ENCODE results near the gene TNPO3.

Gene TNPO3

DNA sequence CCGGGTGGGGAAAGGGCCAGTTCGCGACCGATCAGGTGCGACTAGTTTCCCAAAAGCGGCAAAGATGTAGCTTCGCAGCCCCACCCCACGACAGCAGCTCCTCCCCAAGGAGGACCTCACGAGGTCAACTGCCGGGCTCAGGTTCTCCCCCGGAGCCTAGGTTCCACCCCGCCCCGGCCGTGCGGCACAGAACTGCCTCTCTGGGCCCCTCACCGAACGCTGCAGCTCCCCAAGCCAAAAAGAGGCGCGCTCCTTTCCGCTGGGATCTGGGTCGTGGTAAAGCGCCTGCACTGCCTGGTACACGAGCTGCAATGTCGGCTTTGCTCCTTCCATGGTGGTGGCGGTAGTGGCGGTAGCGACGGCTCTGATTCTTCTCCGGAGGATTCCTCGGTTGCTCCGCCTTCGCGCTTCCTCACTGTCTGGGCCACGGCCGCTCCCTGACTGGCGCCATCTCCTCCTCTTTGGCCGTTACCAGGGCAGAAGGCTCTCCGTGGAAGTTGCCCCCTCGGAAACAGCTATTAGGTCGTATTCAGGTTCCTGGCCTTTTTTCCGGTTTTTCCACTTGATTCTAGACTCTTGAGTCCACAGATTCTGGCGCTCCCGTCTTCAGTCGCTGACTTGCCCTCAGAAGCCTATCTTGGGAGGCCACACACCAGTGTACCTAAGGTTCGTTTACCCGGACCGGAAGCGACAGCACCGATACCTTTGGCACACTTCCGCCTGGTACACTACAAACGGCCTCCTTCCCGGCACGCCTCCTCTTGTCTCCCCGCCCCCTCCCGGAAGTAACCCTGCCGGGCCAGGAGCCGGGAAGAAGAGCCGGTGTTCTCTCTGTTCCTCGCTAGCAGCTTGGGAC, at the start of gene TNPO3:
TSS of gene TNPO3 (minus strand) at position 674 of the 856 bp plus-strand sequence. CDS start at position 333, 341 bp downstream.
- peak; percentile 88 to 89 for DNase-seq

DNA sequence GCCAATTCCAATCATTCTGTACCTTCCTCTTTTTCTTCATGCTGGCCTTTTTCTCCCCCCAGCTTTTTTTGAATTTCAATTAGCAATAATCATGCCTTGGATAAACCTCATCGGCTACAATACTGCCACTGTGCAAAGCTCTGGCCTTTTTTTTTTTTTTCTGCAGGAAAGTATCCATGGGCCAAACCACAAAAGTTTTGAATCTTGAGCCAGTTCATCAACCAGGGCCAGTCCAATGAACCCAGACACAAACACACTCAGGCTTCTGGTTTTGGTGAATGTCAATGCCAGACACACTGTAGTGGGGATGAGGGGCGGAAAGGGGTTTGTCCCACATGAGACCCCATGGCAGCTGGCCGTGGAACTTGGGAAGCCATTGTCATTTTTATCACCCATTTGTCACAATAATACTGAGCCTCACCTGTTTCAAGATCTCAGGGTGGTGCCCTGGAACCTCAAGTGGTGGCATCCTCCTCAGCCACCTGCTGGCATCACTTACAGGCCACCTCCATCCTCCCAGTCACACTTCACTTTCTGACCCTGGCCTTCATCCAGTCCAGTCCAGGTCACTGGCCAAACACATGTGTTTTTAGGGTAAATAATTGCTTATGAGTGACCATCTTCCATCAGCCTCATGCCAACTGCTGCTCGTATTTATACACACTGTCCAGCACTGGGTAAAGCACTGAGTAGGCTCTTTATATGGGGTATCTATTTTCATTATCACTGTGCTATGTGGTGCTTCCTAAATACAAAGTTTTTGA, 48.8 kb upstream of the TNPO3 start:
- no peak for DNase-seq

GRCh38 chr7:129101746-129102145, 46.8 kb upstream of the TNPO3 start:
- DNase-seq: no peak

DNA sequence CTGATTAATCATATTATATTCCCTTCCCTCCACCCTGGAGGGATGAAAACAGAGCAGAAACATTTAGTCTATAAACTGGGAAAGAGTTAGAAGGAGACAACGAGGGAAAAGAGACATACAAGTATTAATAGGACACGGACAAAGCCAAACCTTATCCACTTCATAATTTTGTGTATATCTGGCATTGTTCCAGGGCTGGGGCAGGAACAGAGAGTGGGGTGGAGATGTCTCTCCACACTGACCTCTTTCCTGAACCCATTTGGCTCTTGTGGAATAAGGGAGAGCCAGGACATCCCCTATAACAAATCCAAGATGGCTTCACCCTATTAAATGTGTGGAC, 45.9 kb upstream of the TNPO3 start:
- no peak for DNase-seq

DNA sequence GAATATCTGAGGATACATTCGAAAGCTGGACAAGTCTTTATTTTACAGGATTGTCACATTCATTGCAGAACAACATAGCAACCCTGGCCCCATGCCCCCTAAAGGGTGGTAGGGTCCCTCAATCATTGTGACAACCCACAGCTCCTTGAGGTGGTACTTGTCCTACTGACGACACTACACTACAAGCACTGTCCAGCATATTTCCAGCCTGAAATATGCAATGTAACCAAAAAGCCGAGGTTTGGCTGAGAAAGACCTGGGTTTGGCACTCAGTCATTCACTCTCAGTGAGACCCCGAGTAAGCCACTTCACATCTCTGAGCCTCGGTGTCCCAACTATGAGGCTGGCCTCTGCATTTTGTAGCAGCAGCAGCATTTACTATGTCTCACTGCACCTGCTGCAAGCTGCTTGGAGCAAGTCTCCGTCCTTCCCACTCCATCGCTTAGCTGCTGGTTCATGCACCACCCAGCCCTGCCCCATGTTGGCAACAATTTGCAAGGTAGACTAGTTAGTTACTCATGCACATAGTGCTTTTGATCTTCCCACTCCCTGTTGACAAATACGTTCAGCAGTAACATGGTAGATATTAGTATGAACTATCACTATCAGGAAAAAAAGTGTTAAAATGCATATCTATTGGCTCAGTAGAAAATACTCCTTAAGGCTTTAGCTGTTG, 43.6 kb upstream of the TNPO3 start:
- DNase-seq: no peak

DNA sequence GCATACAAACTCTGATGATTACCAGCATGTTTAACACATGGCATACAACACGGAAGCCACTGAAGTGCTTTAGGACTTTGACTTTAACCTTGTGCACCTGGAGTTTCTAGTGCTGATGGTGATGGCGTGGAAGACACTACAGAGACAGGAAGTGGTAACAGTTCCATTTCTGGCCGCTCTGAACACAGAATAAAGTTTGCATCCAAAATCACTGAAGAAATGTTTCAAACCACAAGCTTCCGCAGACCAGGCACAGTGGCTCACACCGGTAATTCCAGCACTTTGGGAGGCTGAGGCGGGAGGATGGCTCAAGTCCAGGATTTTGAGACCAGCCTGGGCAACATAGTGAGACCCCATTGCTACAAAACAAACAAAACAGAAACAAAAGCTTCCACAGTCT, 40.3 kb upstream of the TNPO3 start:
- DNase-seq: no peak

GRCh38 chr7:129094501-129094900, 39.6 kb upstream of the TNPO3 start:
- DNase-seq: no peak

DNA sequence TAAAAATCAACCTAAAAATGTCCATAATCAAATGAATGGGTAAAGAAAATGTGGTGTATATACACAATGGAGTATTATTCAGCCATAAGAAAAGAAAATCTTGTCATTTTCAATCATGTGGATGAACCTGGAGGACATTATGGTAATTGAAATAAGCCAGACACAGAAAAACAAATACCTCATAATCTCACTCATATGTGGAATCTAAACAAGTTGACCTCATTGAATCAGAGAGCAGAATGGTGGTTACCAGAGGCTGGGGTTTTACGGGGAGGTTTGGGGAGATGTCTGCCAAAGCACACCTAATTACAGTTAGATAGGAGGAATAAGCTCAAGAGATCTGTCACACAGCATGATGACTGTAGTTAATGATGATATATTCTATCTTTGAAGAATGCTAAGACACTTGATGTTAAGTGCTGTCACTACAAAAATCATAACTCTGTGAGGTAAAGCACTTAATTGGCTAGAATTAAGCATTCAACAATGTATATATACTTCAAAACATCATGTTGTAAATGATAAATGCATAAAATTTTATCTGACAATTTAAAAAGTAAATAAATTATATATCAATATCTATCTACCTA, 39.1 kb upstream of the TNPO3 start:
- no peak for DNase-seq

DNA sequence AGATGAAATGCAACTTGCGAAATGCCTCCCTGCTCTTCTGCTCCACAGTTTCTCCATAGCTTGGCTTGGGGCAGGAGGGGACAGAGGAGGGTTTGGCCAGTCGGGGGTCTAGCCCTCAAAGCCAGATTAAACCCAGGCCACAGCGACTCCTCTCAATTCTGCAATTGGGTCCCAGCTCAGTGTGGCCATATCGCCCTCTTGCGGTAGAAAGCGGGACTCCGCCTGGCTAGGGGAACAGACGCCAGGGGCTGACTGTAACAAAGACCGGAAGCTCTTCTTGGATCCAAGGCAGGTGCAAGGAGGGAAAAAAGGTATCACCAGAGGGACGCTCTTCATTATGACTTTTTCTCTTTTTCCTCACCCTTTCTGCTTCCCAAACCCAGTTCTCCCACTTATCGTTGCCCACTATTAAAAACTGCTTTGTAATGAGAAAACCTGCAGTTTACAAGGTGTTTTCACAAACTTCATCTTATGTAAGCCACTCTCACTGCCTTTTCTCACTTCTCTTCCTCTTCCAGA, 36.6 kb upstream of the TNPO3 start:
- peak; percentile 80 to 87 for DNase-seq

DNA sequence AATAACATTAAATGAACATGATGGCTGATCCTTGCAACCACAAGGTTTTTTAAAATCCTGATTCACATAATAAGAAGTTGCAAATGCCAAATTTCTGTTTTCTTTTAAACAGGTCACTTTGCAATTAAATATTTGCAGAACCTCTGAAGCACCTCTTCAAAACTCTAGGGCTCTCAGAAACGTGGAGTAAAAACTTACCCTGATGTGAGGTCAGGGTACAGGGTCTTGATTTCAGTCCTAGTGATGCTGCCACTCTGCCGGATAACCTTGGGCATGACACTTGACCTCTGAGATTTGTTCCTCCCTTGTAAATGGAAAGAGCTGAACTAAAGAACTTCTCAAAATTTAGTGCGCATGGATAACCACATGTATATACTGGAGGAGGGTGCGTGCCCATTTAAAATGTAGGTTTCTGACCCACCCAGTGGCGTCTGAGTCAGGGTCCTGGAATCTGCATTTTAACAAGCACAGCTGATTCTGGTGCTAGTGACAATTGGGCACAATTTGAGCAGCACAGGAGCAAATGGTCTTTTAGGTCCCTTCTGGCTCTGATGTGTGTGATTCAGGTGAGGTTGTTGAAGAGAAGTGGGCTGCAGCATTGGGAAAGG, 35.5 kb upstream of the TNPO3 start:
- no peak for DNase-seq

- no peak for DNase-seq
These were observed 34.8 kb upstream of the TNPO3 start for GRCh38 chr7:129089521-129090212.

GRCh38 chr7:129084801-129085551, 30.1 kb upstream of the TNPO3 start:
- no peak for DNase-seq

- no peak for DNase-seq
These were observed 28.6 kb upstream of the TNPO3 start for GRCh38 chr7:129083525-129083924.

GRCh38 chr7:129078455-129078854, 23.5 kb upstream of the TNPO3 start:
- no peak for DNase-seq

GRCh38 chr7:129076886-129077285, 22.0 kb upstream of the TNPO3 start:
- no peak for DNase-seq

DNA sequence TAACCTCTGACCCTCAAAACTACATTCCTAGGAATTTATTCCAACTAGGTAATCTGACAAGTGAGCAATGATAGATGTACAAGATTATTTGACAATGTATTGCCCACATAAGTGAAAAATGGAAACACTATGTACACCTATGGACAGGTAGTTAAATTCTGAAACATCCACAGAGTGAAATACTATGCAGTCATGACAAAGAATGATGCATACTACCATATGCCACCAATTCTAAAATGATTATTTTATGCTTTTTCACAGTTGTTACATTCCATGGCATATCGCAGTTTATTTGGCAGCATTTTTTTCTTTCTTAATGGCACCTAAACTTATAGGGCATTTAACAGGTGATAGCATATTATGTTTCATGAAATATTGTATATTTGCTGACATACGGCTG, 20.1 kb upstream of the TNPO3 start:
- DNase-seq: no peak

DNA sequence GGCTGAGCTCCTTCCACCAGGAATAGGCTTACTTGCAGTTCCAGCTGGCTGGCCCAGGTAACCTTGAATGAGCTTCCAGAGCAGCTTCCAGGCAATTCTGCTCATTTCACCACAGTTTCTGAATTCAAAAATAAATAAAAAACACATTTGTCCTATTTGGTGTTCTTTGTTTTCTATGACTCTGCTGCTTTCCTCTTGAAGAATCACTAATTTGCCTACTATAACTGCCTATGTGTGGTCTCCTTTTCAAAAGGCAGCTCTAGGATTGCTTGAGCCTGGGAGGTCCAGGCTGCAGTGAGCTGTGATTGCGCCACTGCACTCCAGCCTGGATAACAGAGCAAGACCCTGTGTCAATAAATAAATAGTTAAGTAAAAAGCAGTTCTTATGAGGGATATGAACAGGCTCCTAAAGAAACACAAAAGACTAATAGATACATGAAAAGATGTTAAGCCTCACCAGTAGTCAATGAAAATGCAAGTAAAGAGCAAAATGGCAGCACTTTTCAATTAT, 19.5 kb upstream of the TNPO3 start:
- DNase-seq: no peak

DNA sequence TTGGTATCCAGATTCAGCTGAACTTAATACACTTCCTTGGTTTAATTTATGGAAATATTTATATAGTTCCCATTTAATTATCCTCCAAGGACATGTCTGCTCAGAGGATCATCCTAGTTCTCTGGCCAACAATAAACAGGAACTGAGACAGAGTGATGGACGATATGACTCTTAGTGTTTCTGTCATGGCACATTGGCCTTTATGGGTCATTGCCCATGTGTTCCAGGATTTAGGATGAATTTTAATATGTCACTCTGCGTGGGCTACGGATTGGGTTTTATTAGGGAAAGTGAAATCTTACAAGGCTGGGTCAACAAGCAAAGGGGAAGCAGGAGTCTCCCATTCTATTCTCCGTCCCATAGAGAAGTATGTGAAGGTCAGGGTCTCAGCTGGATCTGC, 18.8 kb upstream of the TNPO3 start:
- no peak for DNase-seq

GRCh38 chr7:129073204-129073603, 18.3 kb upstream of the TNPO3 start:
- no peak for DNase-seq

- no peak for DNase-seq
These were observed 17.6 kb upstream of the TNPO3 start for GRCh38 chr7:129072479-129073011.

DNA sequence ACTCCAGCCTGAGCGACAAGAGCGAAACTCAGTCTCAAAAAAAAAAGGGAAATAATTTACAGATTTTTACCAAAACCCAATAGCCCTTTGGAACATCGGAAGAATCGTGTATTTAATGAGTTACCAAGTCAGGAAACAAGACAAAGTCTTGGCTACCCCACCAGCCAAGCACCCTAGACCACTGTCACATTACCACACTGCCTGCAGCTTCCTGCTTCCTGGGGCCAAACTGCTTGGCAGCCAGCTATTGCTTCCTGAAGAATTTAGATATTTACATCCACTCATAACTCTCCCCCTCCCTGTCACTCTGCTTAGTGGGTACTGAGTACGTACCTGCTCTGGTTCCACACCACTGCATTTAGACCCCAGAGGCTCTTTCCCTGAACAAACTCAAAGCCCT, 14.1 kb upstream of the TNPO3 start:
- DNase-seq: no peak

All from activated CD4-positive, alpha-beta T cell treated with anti-CD3 and anti-CD28 coated beads, Interleukin-2, amount 50 U/mL, for 4 hours (primary cell).